GM21529 (cell line): ENCODE data around the gene ELF2.
"Not testable (repeated sequence)": the region's sequence is repeated elsewhere in the genome, so short reads cannot be mapped to it uniquely, and the experiment has no call there.

Source experiments
- ATAC-seq: cut with Tn5 transposase; IDR thresholded peaks from one replicate; pipeline ENCODE4 v1.9.1; 2021; ENCODE audit not compliant: unreplicated experiment

ELF2 gene

GRCh38 chr4:139082750-139083606 is 94.0 kb downstream of the ELF2 start:
- peak; percentile 82 for ATAC-seq

GRCh38 chr4:139078926-139079325 is 98.1 kb downstream of the ELF2 start:
- ATAC-seq: no peak

GRCh38 chr4:139077567-139078355 is 99.3 kb downstream of the ELF2 start:
- ATAC-seq: no peak

- no peak for ATAC-seq
Measured at GRCh38 chr4:139076016-139076744, 100.8 kb downstream of the ELF2 start.

GRCh38 chr4:139060591-139060990 is 116.4 kb downstream of the ELF2 start:
- no peak for ATAC-seq

GRCh38 chr4:139059026-139059425 is 118.0 kb downstream of the ELF2 start:
- ATAC-seq: not testable (repeated sequence)

GRCh38 chr4:139054791-139055505 is 122.1 kb downstream of the ELF2 start:
- no peak for ATAC-seq

- ATAC-seq: no peak
Measured at GRCh38 chr4:139053909-139054308, 123.1 kb downstream of the ELF2 start.

GRCh38 chr4:139050446-139050845 is 126.6 kb downstream of the ELF2 start:
- no peak for ATAC-seq

- no peak for ATAC-seq
Measured at GRCh38 chr4:139048026-139048425, 129.0 kb downstream of the ELF2 start.

- ATAC-seq: no peak
Measured at GRCh38 chr4:139044291-139044690, 132.7 kb downstream of the ELF2 start.

GRCh38 chr4:139042981-139043460 is 134.0 kb downstream of the ELF2 start:
- ATAC-seq: no peak

GRCh38 chr4:139038874-139039443 is 138.1 kb downstream of the ELF2 start:
- no peak for ATAC-seq

- no peak for ATAC-seq
Measured at GRCh38 chr4:139036885-139037284, 140.1 kb downstream of the ELF2 start.

GRCh38 chr4:139035650-139036049 is 141.4 kb downstream of the ELF2 start:
- ATAC-seq: no peak

- ATAC-seq: peak; percentile 82
Measured at GRCh38 chr4:139030614-139031235, 146.3 kb downstream of the ELF2 start.

- not testable (repeated sequence) for ATAC-seq
Measured at GRCh38 chr4:139029866-139030363, 147.1 kb downstream of the ELF2 start.

GRCh38 chr4:139028191-139028661 is 148.8 kb downstream of the ELF2 start:
- ATAC-seq: no peak

GRCh38 chr4:139027776-139028175 is 149.2 kb downstream of the ELF2 start:
- ATAC-seq: no peak
